NCI-H460 (cell line): ENCODE results near the gene SLIT1. TPM values are rescaled to one million over a fixed set of nuclear protein-coding genes. Genes with fewer than 3 reads are reported as not detected.

Source experiments
- DNase-seq: peaks from one replicate; pipeline ENCODE4 v3.0.0-alpha.2; 2016; ENCODE audit warnings: low read depth; ENCODE audit errors: extremely low read depth
- total RNA-seq: library from RNA; depleted of rRNA; stranded (reverse); fragments of >200 nt; shearing (Covaris generic); gene quantifications from 2 replicates; pipeline ENCODE4 v1.2.3, GENCODE V29; 2014

SLIT1 gene
- total RNA-seq, 1 experiment from 2014 or later = 0.27 TPM

GRCh38 chr10:97067716-97068391 lies 117.9 kb downstream of the SLIT1 start:
- no peak for DNase-seq

GRCh38 chr10:97066877-97067555 lies 118.7 kb downstream of the SLIT1 start:
- DNase-seq = no peak

GRCh38 chr10:97065686-97066660 lies 119.8 kb downstream of the SLIT1 start:
- DNase-seq = no peak

GRCh38 chr10:97065128-97065527 lies 120.6 kb downstream of the SLIT1 start:
- DNase-seq = no peak

GRCh38 chr10:97063983-97064837 lies 121.5 kb downstream of the SLIT1 start:
- no peak for DNase-seq

- DNase-seq = no peak
Observed at GRCh38 chr10:97063271-97063982, 122.3 kb downstream of the SLIT1 start.

GRCh38 chr10:97062456-97062855 lies 123.3 kb downstream of the SLIT1 start:
- no peak for DNase-seq

- DNase-seq = no peak
Observed at GRCh38 chr10:97062046-97062445, 123.7 kb downstream of the SLIT1 start.

- DNase-seq = no peak
Observed at GRCh38 chr10:97061423-97061822, 124.3 kb downstream of the SLIT1 start.

GRCh38 chr10:97060441-97061084 lies 125.2 kb downstream of the SLIT1 start:
- DNase-seq = no peak

- DNase-seq = no peak
Observed at GRCh38 chr10:97059872-97060205, 125.9 kb downstream of the SLIT1 start.

GRCh38 chr10:97059006-97059871 lies 126.5 kb downstream of the SLIT1 start:
- DNase-seq = no peak

GRCh38 chr10:97058521-97058920 lies 127.2 kb downstream of the SLIT1 start:
- no peak for DNase-seq

GRCh38 chr10:97057491-97058235 lies 128.1 kb downstream of the SLIT1 start:
- DNase-seq = no peak

- no peak for DNase-seq
Observed at GRCh38 chr10:97056003-97056630, 129.6 kb downstream of the SLIT1 start.

- no peak for DNase-seq
Observed at GRCh38 chr10:97053276-97053675, 132.5 kb downstream of the SLIT1 start.

GRCh38 chr10:97050956-97051496 lies 134.7 kb downstream of the SLIT1 start:
- no peak for DNase-seq
